Left lung (tissue), 10 donors: ENCODE measurements around the gene MSL3. TPM values are rescaled to one million over a fixed set of nuclear protein-coding genes. Genes with fewer than 3 reads are reported as not detected.
A peak's percentile ranks its signal among the peaks of the same experiment; 100 is the strongest.

Experiments used
- ATAC-seq: fragments of 200-7000 bp; cut with Tn5 transposase; one replicate; pipeline ENCODE4 v1.9.1; 2020; ENCODE audit warnings: moderate library complexity
- DNase-seq, 4 donors: peaks; one replicate each; pipeline ENCODE4 v3.0.0-alpha.2; 2013 to 2020
- H3K27ac ChIP-seq, 2 donors: fragments of 200-600 bp; sonication (generic) in 1 of 2; one replicate each; pipeline versions ENCODE4 v1.5.0 to v1.8.0; 2020 to 2021
- H3K27me3 ChIP-seq, 2 donors: fragments of 200-600 bp; sonication (generic) in 1 of 2; one replicate each; pipeline versions ENCODE4 v1.5.0 to v1.8.0; 2020 to 2021
- H3K36me3 ChIP-seq, 2 donors: fragments of 200-600 bp; sonication (generic) in 1 of 2; one replicate each; pipeline versions ENCODE4 v1.5.0 to v1.8.0; 2020 to 2021
- H3K4me1 ChIP-seq, 2 donors: fragments of 200-600 bp; one replicate each; pipeline ENCODE4 v1.8.0; 2021
- H3K4me3 ChIP-seq, 2 donors: fragments of 200-600 bp; sonication (generic) in 1 of 2; one replicate each; pipeline versions ENCODE4 v1.5.0 to v1.8.0; 2020 to 2021; ENCODE audit warnings: mild to moderate bottlenecking in 1 of 2
- H3K9me3 ChIP-seq, 2 donors: fragments of 200-600 bp; sonication (generic) in 1 of 2; one replicate each; pipeline versions ENCODE4 v1.5.0 to v1.8.0; 2020 to 2021
- intact Hi-C, 2 donors: fragments of 100-400 bp; cut with DNase I; formaldehyde crosslinking; loops; one replicate each; pipeline versions ENCODE4 v1.11.2 to v1.14.2; 2022
- polyA plus RNA-seq, 6 donors: library from polyadenylated mRNA; unstranded; fragments of 120-200 nt; gene quantifications; one replicate each; pipeline ENCODE4 v1.2.1, GENCODE V29; 2013; ENCODE audit not compliant: insufficient read length in 6 of 6
- total RNA-seq, 2 donors: library from RNA; stranded (reverse); fragmentation: NEBNext Ultra II Directional; extraction: Animal tissue kit (Norgen Biotek cat#: 25700); gene quantifications; one replicate each; pipeline ENCODE4 v1.2.1, GENCODE V29; 2021
- TF ChIP-seq, protein P1 (sequence below), 2 donors: fragments of 200-600 bp; sonication (generic) in 1 of 2; IDR thresholded peaks; one replicate each; pipeline versions ENCODE4 v1.5.0 to v1.8.0; 2021; ENCODE audit warnings: antibody characterized with exemption in 2 of 2
- donor health status: DM: no; HTN: yes; CAD: no.
- donor health status: DM: no; HTN: no; CAD: no.

The MSL3 gene
- total and polyA plus RNA-seq, 8 donors = 27.3 to 45.8 (median 40.5) TPM

DNA sequence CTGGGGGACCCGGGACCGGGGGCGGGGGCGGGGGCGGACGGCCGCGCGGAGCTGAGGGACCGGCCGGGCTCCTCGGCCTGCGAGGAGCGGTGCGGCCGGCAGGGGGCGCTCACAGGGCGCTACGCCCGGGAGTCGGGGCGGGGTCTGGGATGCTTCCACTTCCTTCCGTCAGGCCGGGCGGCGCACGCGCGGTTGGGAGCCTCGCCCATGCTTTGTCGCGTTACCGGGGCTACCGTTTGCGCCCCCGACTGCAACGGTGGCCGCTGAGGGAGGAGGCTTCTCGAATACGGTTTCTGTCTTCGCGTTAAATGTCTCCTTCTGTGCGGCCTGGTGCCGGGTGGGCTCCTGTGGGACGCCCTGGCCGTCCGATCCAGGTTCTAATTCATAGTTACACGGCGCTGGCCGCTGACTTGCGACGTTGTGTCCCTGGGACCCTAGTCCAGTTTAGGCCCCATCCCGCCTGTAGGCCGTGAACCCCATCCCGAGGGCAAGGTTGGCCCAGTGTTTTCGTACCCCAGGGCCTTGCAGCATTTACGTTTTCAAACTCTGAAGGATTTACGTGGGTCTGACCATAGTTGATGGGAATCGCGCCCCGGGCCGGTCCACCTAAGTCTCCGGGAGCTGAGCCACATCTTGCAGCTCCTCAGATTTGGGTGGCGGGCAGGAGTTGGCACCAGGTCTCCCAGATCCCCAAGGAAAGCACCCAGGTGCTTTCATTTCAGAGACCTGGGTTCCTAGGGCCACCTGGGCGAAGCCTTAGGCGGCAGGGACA lies 549 bp downstream of the MSL3 start:
- H3K36me3 ChIP-seq = peaks cover 0 to 17% of the 10 kb centered on the region in 2 donors
- TF ChIP-seq, protein P1, sequence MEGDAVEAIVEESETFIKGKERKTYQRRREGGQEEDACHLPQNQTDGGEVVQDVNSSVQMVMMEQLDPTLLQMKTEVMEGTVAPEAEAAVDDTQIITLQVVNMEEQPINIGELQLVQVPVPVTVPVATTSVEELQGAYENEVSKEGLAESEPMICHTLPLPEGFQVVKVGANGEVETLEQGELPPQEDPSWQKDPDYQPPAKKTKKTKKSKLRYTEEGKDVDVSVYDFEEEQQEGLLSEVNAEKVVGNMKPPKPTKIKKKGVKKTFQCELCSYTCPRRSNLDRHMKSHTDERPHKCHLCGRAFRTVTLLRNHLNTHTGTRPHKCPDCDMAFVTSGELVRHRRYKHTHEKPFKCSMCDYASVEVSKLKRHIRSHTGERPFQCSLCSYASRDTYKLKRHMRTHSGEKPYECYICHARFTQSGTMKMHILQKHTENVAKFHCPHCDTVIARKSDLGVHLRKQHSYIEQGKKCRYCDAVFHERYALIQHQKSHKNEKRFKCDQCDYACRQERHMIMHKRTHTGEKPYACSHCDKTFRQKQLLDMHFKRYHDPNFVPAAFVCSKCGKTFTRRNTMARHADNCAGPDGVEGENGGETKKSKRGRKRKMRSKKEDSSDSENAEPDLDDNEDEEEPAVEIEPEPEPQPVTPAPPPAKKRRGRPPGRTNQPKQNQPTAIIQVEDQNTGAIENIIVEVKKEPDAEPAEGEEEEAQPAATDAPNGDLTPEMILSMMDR (IDR thresholded peaks at IDR 0.05) = peak; percentile 78 to 93
- H3K9me3 ChIP-seq = no peaks in the 10 kb centered on the region
- peaks cover 0 to 18% of the 10 kb centered on the region in 2 donors for H3K4me1 ChIP-seq
- H3K4me3 ChIP-seq = peak overlapping the region; percentile 49 to 61
- intact Hi-C loops = no loop called here
- peak; percentile 79 to 96 (median 90) for DNase-seq
- H3K27me3 ChIP-seq = no peaks in the 10 kb centered on the region
- ATAC-seq = peak; percentile 90
- H3K27ac ChIP-seq = peak overlapping the region; percentile 83 to 95

- H3K27me3 ChIP-seq = no peaks in the 10 kb centered on the region
- no peaks in the 10 kb centered on the region for H3K9me3 ChIP-seq
- peak overlapping the region; percentile 83 to 95 for H3K27ac ChIP-seq
- TF ChIP-seq, protein P1 (IDR thresholded peaks at IDR 0.05) = no peak
- DNase-seq (peak in 1 of 4 donors; percentile 47), ATAC-seq (no peak)
- intact Hi-C loops = no loop called here
- H3K36me3 ChIP-seq = peaks cover 0 to 22% of the 10 kb centered on the region in 2 donors
- peak overlapping the region; percentile 49 to 61 for H3K4me3 ChIP-seq
- H3K4me1 ChIP-seq = peaks cover 0 to 18% of the 10 kb centered on the region in 2 donors
Observed at GRCh38 chrX:11759172-11759460, 1.1 kb downstream of the MSL3 start.

- no peaks in the 10 kb centered on the region for H3K27me3 ChIP-seq
- H3K9me3 ChIP-seq = no peaks in the 10 kb centered on the region
- TF ChIP-seq, protein P1 (IDR thresholded peaks at IDR 0.05) = peak in 1 of 2 donors; percentile 18
- H3K4me1 ChIP-seq = peaks cover 0 to 18% of the 10 kb centered on the region in 2 donors
- peak; percentile 90 for ATAC-seq
- intact Hi-C loops = loop anchor here in 1 of 2 donors (10.0 kb wide), 1 partner anchor 225 kb away; no protein-coding TSS in a partner anchor
- peak overlapping the region; percentile 49 to 61 for H3K4me3 ChIP-seq
- peaks cover 0 to 28% of the 10 kb centered on the region in 2 donors for H3K36me3 ChIP-seq
- H3K27ac ChIP-seq = peak overlapping the region; percentile 83 to 95
- peak in 3 of 4 donors; percentile 75 to 92 (median 86) for DNase-seq
Observed at GRCh38 chrX:11759461-11760311, 1.6 kb downstream of the MSL3 start.

- Histone ChIP-seq H3K9me3 (no peaks in the 10 kb centered on the region), H3K4me1 (peaks cover 0 to 18% of the 10 kb centered on the region in 2 donors), H3K27ac (peak overlapping the region in 1 of 2 donors; percentile 95), H3K27me3 (no peaks in the 10 kb centered on the region), H3K4me3 (peak overlapping the region in 1 of 2 donors; percentile 61), H3K36me3 (peaks cover 0 to 40% of the 10 kb centered on the region in 2 donors)
- ATAC-seq (no peak), DNase-seq (no peak)
- TF ChIP-seq, protein P1 (IDR thresholded peaks at IDR 0.05) = no peak
- intact Hi-C loops = loop anchor here in 1 of 2 donors (10.0 kb wide), 1 partner anchor 226 kb away; no protein-coding TSS in a partner anchor
Observed at GRCh38 chrX:11760958-11761357, 2.9 kb downstream of the MSL3 start.
